Psoas muscle (tissue), 8 donors: ENCODE results near the gene MARCHF2. TPM values are rescaled to one million over a fixed set of nuclear protein-coding genes. Genes with fewer than 3 reads are reported as not detected.
"Not testable (repeated sequence)": the region's sequence is repeated elsewhere in the genome, so short reads cannot be mapped to it uniquely, and the experiment has no call there.

Source experiments
- ATAC-seq, 4 donors: fragments of 200-7000 bp; cut with Tn5 transposase; one replicate each; pipeline ENCODE4 v1.9.1; 2020; ENCODE audit warnings: moderate library complexity in 3 of 4, mild to moderate bottlenecking in 2 of 4
- DNase-seq, 2 donors: peaks; one replicate each; pipeline ENCODE4 v3.0.0-alpha.2; 2020
- H3K27ac ChIP-seq: fragments of 200-600 bp; one replicate; pipeline ENCODE4 v1.8.0; 2022
- H3K27me3 ChIP-seq, 3 donors: fragments of 200-600 bp in 1 of 3; one replicate each; pipeline versions ENCODE4 v1.6.1 to v1.8.0; 2013 to 2022; ENCODE audit warnings: low read length in 2 of 3, mild to moderate bottlenecking in 2 of 3, moderate library complexity in 1 of 3; ENCODE audit not compliant: insufficient read depth in 3 of 3
- H3K36me3 ChIP-seq, 2 donors: fragments of 200-600 bp in 1 of 2; one replicate each; pipeline versions ENCODE4 v1.6.1 to v1.8.0; 2013 to 2022; ENCODE audit warnings: low read depth in 1 of 2, mild to moderate bottlenecking in 1 of 2, moderate library complexity in 1 of 2; ENCODE audit not compliant: insufficient read depth in 1 of 2
- H3K4me1 ChIP-seq: fragments of 200-600 bp; one replicate; pipeline ENCODE4 v1.8.0; 2022
- H3K4me3 ChIP-seq: fragments of 200-600 bp; one replicate; pipeline ENCODE4 v1.8.0; 2022; ENCODE audit warnings: mild to moderate bottlenecking
- H3K9me3 ChIP-seq: fragments of 200-600 bp; one replicate; pipeline ENCODE4 v1.8.0; 2022
- CTCF ChIP-seq: fragments of 200-600 bp; IDR thresholded peaks from one replicate; pipeline ENCODE4 v1.8.0; 2022; ENCODE audit warnings: antibody characterized with exemption
- WGBS, 3 donors: extraction: QIAGEN DNeasy Blood & Tissue Kit; methylation state at CpG; one replicate each; pipeline versions ENCODE4 v1.1.6 to v1.1.7; 2013; 5-methylcytosine and 5-hydroxymethylcytosine counted together
- intact Hi-C, 2 donors: fragments of 100-400 bp; cut with DNase I; formaldehyde crosslinking; loops; one replicate each; pipeline versions ENCODE4 v1.11.0 to v1.14.2; 2022
- polyA plus RNA-seq, 3 donors: library from polyadenylated mRNA; stranded (reverse); fragments of 200-250 nt; gene quantifications; one replicate each; pipeline ENCODE4 v1.2.3, GENCODE V29; 2013
- total RNA-seq, 4 donors: library from RNA; stranded (reverse); fragmentation: NEBNext Ultra II Directional in 2 of 4; extraction: Animal tissue kit (Norgen Biotek cat#: 25700) in 2 of 4; gene quantifications; one replicate each; pipeline versions ENCODE4 v1.2.1 to v1.2.4, GENCODE V29; 2021 to 2023
- donor health status: healthy with polysubstance abuse.
- donor health status: DM: no; HTN: no; CAD: no; lungs with moderate emphysema.
- donor health status: Bipolar disorder and iron deficiency.
- donor health status: healthy.
- donor health status: DM: yes; HTN: yes; CAD: no.
- donor health status: DM: no; HTN: no; CAD: no.
- donor health status: DM: no; HTN: no; CAD: no.
- donor health status: DM: yes; HTN: yes; CAD: no.

MARCHF2 gene
- total and polyA plus RNA-seq, 7 donors: 32.8 to 56.0 (median 49.2) TPM

GRCh38 chr19:8403098-8403819 lies 9.8 kb upstream of the MARCHF2 start:
- Histone ChIP-seq H3K27ac (no peak overlapping the region), H3K36me3 (peaks cover 5 to 59% of the 10 kb centered on the region in 2 donors), H3K4me1 (no peaks in the 10 kb centered on the region), H3K27me3 (no peaks in the 10 kb centered on the region), H3K9me3 (no peaks in the 10 kb centered on the region), H3K4me3 (no peak overlapping the region)
- WGBS, 3 donors: 90 to 91% (median 90%) methylated on average over 42 to 44 of the region's 44 CpGs
- TF ChIP-seq CTCF: no peak
- intact Hi-C loops: no loop called here
- ATAC-seq (no peak), DNase-seq (peak in 1 of 2 donors; percentile 44)

- ATAC-seq (peak in 1 of 4 donors; percentile 11), DNase-seq (peak in 1 of 2 donors; percentile 39)
- WGBS, 3 donors: 87 to 90% (median 89%) methylated on average over 23 to 24 of the region's 24 CpGs
- intact Hi-C loops: no loop called here
- no peaks in the 10 kb centered on the region for H3K9me3 ChIP-seq
- H3K4me1 ChIP-seq: no peaks in the 10 kb centered on the region
- peaks cover 5 to 59% of the 10 kb centered on the region in 2 donors for H3K36me3 ChIP-seq
- H3K4me3 ChIP-seq: no peak overlapping the region
- no peaks in the 10 kb centered on the region for H3K27me3 ChIP-seq
- TF ChIP-seq CTCF: no peak
- no peak overlapping the region for H3K27ac ChIP-seq
Observed at GRCh38 chr19:8403820-8404109, 9.3 kb upstream of the MARCHF2 start.

GRCh38 chr19:8404391-8405151 lies 8.5 kb upstream of the MARCHF2 start:
- TF ChIP-seq CTCF: no peak
- H3K9me3 ChIP-seq: no peaks in the 10 kb centered on the region
- H3K4me3 ChIP-seq: no peak overlapping the region
- no peaks in the 10 kb centered on the region for H3K4me1 ChIP-seq
- DNase-seq (peak in 1 of 2 donors; percentile 47), ATAC-seq (peak in 3 of 4 donors; percentile 29 to 62 (median 30))
- no peaks in the 10 kb centered on the region for H3K27me3 ChIP-seq
- no peak overlapping the region for H3K27ac ChIP-seq
- 72 to 78% (median 74%) methylated on average over 18 of the region's 18 CpGs for WGBS, 3 donors
- peaks cover 5 to 54% of the 10 kb centered on the region in 2 donors for H3K36me3 ChIP-seq
- intact Hi-C loops: no loop called here

- not testable (repeated sequence) for H3K27me3 ChIP-seq, H3K4me3 ChIP-seq, H3K9me3 ChIP-seq, H3K36me3 ChIP-seq, DNase-seq, ATAC-seq, H3K27ac ChIP-seq, H3K4me1 ChIP-seq
- WGBS, 3 donors: 79 to 82% (median 81%) methylated on average over 13 of the region's 13 CpGs
- intact Hi-C loops: loop anchor here (5.0 kb wide), 2 partner anchors 37 to 167 kb away; partner anchors contain the start of gene MYO1F (in 1 of the 2)
Observed at GRCh38 chr19:8410718-8411117, 2.4 kb upstream of the MARCHF2 start.

DNA sequence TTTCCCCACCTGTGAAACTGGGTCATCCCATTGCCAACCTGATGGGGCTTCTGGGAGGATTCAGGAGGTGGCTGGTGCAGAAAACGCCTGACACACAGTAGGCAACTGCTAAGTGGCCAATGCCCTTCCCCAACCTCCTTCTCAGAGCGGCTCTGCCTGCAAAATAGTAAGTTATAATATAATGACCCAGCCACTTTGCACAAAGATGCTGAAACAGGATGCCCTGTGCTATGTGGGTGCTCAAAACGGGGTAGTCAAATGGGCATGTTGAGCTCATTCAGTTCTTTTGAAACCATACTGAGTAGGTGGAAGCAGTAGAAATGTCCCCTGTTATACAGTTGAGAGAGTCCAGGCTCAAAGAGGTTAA lies 507 bp downstream of the MARCHF2 start:
- H3K27me3 ChIP-seq: no peaks in the 10 kb centered on the region
- no peak for TF ChIP-seq CTCF
- H3K4me1 ChIP-seq: peaks cover 21% of the 10 kb centered on the region
- peak overlapping the region; percentile 92 for H3K4me3 ChIP-seq
- 15 to 26% (median 16%) methylated on average over 3 of the region's 3 CpGs for WGBS, 3 donors
- ATAC-seq: no peak
- no peaks in the 10 kb centered on the region for H3K9me3 ChIP-seq
- peak overlapping the region; percentile 87 for H3K27ac ChIP-seq
- intact Hi-C loops: loop anchor here (1.0 to 5.0 kb wide), 4 partner anchors 34 to 164 kb away; partner anchors contain the start of gene MYO1F (in 1 of the 2)
- no peak for DNase-seq
- peaks cover 0 to 2% of the 10 kb centered on the region in 2 donors for H3K36me3 ChIP-seq
